Panc1 (cell line): ENCODE data around the gene BCAM. TPM values are rescaled to one million over a fixed set of nuclear protein-coding genes. Genes with fewer than 3 reads are reported as not detected.
A peak's percentile ranks its signal among the peaks of the same experiment; 100 is the strongest.

Source experiments
- ATAC-seq: fragments of 200-7000 bp; cut with Tn5 transposase; 2 replicates; pipeline ENCODE4 v1.9.1; 2020; ENCODE audit warnings: mild to moderate bottlenecking, moderate library complexity
- BruUV-seq: library from RNA; stranded (reverse); fragments of 400-500 nt; replicated peaks from 2 replicates; lab custom pipeline; 2021; lab: Mats Ljungman, UMichigan
- CTCF ChIA-PET: fragments of 300-600 bp; sonication (Branson Sonifier 250); formaldehyde crosslinking; loops from one replicate; lab custom pipeline; 2022; ENCODE audit warnings: antibody characterized with exemption; lab: Charles Lee
- POLR2A ChIA-PET: fragments of 300-600 bp; sonication (Branson Sonifier 250); formaldehyde crosslinking; loops from one replicate; lab custom pipeline; 2022; ENCODE audit warnings: antibody characterized with exemption; lab: Charles Lee
- DNase-seq: peaks from one replicate; pipeline ENCODE4 v3.0.0-alpha.2; 2010; ENCODE audit warnings: low read depth, low spot score
- H3K27ac ChIP-seq: 2 replicates; pipeline ENCODE4 v1.5.1; 2011; ENCODE audit warnings: mild to moderate bottlenecking, low read length, inconsistent platforms
- H3K27me3 ChIP-seq: fragments of 200-500 bp; sonication (Bioruptor generic); 2 replicates; pipeline ENCODE4 v1.6.0; 2014; ENCODE audit warnings: low read length, inconsistent platforms; ENCODE audit not compliant: control insufficient read depth, insufficient read depth
- H3K36me3 ChIP-seq: fragments of 200-500 bp; sonication (Bioruptor generic); 2 replicates; pipeline ENCODE4 v1.5.1; 2014; ENCODE audit warnings: inconsistent platforms, mild to moderate bottlenecking, low read length, moderate library complexity; ENCODE audit not compliant: control insufficient read depth, insufficient read depth
- H3K4me1 ChIP-seq: 2 replicates; pipeline ENCODE4 v1.5.1; 2011; ENCODE audit warnings: inconsistent platforms, mild to moderate bottlenecking, low read length, moderate library complexity; ENCODE audit not compliant: control insufficient read depth, insufficient read depth
- H3K4me3 ChIP-seq, 2 experiments: 2 replicates each; pipeline ENCODE4 v1.5.1; 2011 to 2012; ENCODE audit warnings: low read depth in 2 of 2, low read length in 2 of 2, mild to moderate bottlenecking in 2 of 2, inconsistent platforms in 1 of 2, moderate library complexity in 1 of 2
- H3K9me3 ChIP-seq: fragments of 200-500 bp; sonication (Bioruptor generic); 2 replicates; pipeline ENCODE4 v1.5.1; 2014; ENCODE audit warnings: low read depth, mild to moderate bottlenecking, inconsistent platforms, low read length, moderate library complexity; ENCODE audit not compliant: control insufficient read depth, insufficient read depth
- POLR2AphosphoS5 ChIP-seq: IDR thresholded peaks from 2 replicates; pipeline ENCODE4 v1.6.1; 2012; ENCODE audit warnings: mild to moderate bottlenecking, low read depth, low read length, moderate library complexity
- SIN3A ChIP-seq: IDR thresholded peaks from 2 replicates; pipeline ENCODE4 v1.6.1; 2012; ENCODE audit warnings: low read depth, mild to moderate bottlenecking, low read length, moderate library complexity, borderline replicate concordance; ENCODE audit not compliant: insufficient read depth
- TCF7L2 ChIP-seq: IDR thresholded peaks from 2 replicates; pipeline ENCODE4 v1.6.1; 2011; ENCODE audit warnings: mild to moderate bottlenecking, low read depth, low read length, inconsistent platforms
- in situ Hi-C: cut with HindIII; loops from 2 replicates; pipeline ENCODE4 v1.10.0; 2016; ENCODE audit warnings: low sequenced_read_pairs, low pct_unique_long_range_greater_than_20kb
- intact Hi-C: fragments of 100-400 bp; cut with micrococcal nuclease; formaldehyde crosslinking; loops from one replicate; pipeline ENCODE4 v1.10.0; 2022; ENCODE audit not compliant: unreplicated experiment
- total RNA-seq: library from RNA; stranded (reverse); gene quantifications from one replicate; pipeline ENCODE4 v1.2.1, GENCODE V29; 2021; ENCODE audit not compliant: unreplicated experiment
- TF ChIP-seq, protein P1 (sequence below), 2 experiments: IDR thresholded peaks; 2 replicates each; pipeline ENCODE4 v1.6.1; 2011 to 2012; ENCODE audit warnings: low read depth in 2 of 2, control low read depth in 1 of 2, low read length in 1 of 2, mild to moderate bottlenecking in 1 of 2, moderate library complexity in 1 of 2; ENCODE audit not compliant: insufficient read depth in 1 of 2
- TF ChIP-seq, protein P2 (sequence below): fragments of 450-650 bp; IDR thresholded peaks from 2 replicates; pipeline ENCODE4 v1.5.1; 2017; ENCODE audit warnings: mild to moderate bottlenecking

Gene BCAM
- total RNA-seq, 1 experiment from 2014 or later: 21.5 TPM

DNA sequence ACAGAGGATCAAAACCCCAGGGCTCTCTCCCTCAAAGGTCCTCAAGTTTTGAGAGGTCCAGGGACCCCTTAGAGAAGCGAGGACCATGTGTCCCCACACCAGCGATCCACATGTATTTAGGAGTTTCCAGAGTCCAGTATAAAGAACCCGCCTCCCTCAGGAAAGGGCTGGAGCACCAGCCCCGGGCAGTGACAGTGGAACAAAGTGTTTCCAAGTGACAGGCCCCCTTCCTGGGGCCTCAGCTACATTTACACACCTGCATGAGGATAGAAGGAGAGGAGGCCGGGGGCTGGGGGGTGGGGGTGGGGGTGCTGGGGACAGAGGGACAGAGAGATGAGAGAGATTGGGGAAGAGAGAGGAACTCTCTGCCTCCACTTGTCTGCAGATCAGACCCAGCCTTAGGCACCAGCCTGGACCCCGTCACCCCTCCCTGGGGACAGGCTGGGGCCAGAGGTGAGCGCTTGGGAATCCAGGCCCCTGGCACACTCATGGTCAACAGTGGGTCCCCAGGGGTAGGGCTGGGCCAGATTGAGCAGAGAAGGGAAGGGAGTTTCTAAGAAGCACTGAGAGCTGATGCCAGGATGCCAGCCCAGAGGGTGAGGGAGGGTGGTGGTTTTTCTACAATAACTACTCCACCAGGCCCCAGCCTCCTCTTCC lies 802 bp downstream of the BCAM start:
- H3K4me3 ChIP-seq: peak overlapping the region; percentile 45 to 57
- H3K4me1 ChIP-seq: peaks cover 13% of the 10 kb centered on the region
- DNase-seq (no peak), ATAC-seq (no peak)
- no peak overlapping the region for H3K27ac ChIP-seq
- in situ Hi-C loops: no loop called here
- no peaks in the 10 kb centered on the region for H3K36me3 ChIP-seq
- BruUV-seq: no TSS peak
- no peaks in the 10 kb centered on the region for H3K9me3 ChIP-seq
- intact Hi-C loops: no loop called here
- ChIA-PET CTCF (interaction anchor here (0.5 to 0.6 kb wide), 2 partner anchors 22 to 285 kb away, joined by 6 to 7 read pairs; no protein-coding TSS in a partner anchor), POLR2A (interaction anchor here (0.6 kb wide), 1 partner anchor 1059 kb away, joined by 4 read pairs; no protein-coding TSS in a partner anchor)
- TF ChIP-seq, protein P1, sequence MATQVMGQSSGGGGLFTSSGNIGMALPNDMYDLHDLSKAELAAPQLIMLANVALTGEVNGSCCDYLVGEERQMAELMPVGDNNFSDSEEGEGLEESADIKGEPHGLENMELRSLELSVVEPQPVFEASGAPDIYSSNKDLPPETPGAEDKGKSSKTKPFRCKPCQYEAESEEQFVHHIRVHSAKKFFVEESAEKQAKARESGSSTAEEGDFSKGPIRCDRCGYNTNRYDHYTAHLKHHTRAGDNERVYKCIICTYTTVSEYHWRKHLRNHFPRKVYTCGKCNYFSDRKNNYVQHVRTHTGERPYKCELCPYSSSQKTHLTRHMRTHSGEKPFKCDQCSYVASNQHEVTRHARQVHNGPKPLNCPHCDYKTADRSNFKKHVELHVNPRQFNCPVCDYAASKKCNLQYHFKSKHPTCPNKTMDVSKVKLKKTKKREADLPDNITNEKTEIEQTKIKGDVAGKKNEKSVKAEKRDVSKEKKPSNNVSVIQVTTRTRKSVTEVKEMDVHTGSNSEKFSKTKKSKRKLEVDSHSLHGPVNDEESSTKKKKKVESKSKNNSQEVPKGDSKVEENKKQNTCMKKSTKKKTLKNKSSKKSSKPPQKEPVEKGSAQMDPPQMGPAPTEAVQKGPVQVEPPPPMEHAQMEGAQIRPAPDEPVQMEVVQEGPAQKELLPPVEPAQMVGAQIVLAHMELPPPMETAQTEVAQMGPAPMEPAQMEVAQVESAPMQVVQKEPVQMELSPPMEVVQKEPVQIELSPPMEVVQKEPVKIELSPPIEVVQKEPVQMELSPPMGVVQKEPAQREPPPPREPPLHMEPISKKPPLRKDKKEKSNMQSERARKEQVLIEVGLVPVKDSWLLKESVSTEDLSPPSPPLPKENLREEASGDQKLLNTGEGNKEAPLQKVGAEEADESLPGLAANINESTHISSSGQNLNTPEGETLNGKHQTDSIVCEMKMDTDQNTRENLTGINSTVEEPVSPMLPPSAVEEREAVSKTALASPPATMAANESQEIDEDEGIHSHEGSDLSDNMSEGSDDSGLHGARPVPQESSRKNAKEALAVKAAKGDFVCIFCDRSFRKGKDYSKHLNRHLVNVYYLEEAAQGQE (IDR thresholded peaks at IDR 0.05; ENCODE audit: insufficient read depth in 1 of 2, low read depth in 2 of 2, low read length in 1 of 2): no peak
- no peak for TF ChIP-seq SIN3A
- no peak for TF ChIP-seq POLR2AphosphoS5
- TF ChIP-seq TCF7L2: no peak
- TF ChIP-seq, protein P2, sequence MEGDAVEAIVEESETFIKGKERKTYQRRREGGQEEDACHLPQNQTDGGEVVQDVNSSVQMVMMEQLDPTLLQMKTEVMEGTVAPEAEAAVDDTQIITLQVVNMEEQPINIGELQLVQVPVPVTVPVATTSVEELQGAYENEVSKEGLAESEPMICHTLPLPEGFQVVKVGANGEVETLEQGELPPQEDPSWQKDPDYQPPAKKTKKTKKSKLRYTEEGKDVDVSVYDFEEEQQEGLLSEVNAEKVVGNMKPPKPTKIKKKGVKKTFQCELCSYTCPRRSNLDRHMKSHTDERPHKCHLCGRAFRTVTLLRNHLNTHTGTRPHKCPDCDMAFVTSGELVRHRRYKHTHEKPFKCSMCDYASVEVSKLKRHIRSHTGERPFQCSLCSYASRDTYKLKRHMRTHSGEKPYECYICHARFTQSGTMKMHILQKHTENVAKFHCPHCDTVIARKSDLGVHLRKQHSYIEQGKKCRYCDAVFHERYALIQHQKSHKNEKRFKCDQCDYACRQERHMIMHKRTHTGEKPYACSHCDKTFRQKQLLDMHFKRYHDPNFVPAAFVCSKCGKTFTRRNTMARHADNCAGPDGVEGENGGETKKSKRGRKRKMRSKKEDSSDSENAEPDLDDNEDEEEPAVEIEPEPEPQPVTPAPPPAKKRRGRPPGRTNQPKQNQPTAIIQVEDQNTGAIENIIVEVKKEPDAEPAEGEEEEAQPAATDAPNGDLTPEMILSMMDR: no peak
- no peaks in the 10 kb centered on the region for H3K27me3 ChIP-seq

DNA sequence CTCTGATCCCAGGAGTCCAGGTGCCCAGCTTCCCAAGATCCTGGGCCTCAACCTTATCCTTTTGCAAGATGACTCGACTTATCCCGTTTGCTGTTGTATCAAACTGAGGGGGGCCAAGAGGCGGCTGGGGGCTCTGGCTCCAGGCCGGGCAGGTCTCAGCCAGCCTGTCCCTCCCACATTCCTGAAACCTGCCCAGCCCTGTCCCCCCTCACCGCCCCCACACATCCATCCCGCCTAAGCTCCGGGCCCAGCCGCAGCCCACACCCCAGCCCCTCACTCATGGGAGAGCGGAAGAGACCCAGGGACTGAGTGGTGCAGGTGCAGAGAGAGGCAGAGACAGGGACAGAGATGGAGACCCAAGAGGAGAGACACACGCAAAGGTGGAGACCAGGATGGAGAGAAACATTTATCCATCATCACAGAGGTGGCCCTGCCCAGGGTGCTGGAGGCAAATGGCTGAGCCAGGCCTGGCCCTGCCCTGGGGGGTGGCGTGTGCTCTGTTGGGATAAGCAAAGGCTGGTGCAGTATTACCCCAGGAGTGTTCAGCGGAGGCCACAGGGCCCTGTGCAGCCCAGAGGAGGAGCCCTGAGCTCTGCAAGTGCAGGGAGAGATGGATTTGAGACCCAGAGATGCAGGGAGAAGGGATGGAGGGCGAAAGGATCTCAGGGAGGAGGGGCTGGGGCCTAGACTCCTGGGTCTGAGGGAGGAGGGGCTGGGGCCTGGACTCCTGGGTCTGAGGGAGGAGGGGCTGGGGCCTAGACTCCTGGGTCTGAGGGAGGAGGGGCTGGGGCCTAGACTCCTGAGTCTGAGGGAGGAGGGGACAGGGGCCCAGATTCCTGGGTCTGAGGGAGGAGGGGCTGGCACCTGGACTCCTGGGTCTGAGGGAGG lies 1.6 kb downstream of the BCAM start:
- Histone ChIP-seq H3K4me3 (no peak overlapping the region), H3K36me3 (no peaks in the 10 kb centered on the region), H3K4me1 (peaks cover 13% of the 10 kb centered on the region), H3K27ac (no peak overlapping the region), H3K27me3 (no peaks in the 10 kb centered on the region), H3K9me3 (no peaks in the 10 kb centered on the region)
- ATAC-seq (no peak), DNase-seq (no peak)
- intact Hi-C loops: no loop called here
- in situ Hi-C loops: no loop called here
- BruUV-seq: no TSS peak
- TF ChIP-seq POLR2AphosphoS5 (no peak), SIN3A (no peak), TCF7L2 (no peak)
- TF ChIP-seq, protein P2: no peak
- TF ChIP-seq, protein P1 (IDR thresholded peaks at IDR 0.05; ENCODE audit: insufficient read depth in 1 of 2, low read depth in 2 of 2, low read length in 1 of 2): no peak
- ChIA-PET CTCF (interaction anchor here (0.6 kb wide), 1 partner anchor 34 kb away, joined by 5 read pairs; no protein-coding TSS in a partner anchor), POLR2A (no interaction called here)
